ENCODE data around the gene SFMBT2.
"Not testable (repeated sequence)": the region's sequence is repeated elsewhere in the genome, so short reads cannot be mapped to it uniquely, and the experiment has no call there.

The SFMBT2 gene

DNA sequence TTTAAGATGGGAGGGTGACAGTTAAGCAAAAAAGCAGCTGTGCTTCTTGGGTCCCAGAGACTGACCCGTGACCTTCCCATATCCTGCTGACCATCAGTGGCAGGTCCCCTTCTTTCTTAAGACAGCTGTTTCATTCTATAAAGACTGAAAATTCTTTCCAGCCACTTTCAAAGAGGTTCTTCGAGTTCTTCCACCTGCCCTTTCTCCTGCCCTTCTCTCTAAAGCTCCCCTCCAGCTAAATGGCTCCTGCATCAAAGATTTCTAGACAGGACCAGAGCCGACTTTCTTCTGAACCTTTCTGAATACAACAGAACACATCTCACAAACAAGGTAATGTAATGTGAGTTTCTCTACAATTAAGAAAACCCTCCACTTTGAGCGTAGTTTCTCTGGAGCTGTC lies 180.8 kb downstream of the SFMBT2 start:
- ChIA-PET CTCF (no interaction called here), POLR2A (no interaction called here)
- no peak overlapping the region for H3K27ac ChIP-seq (ENCODE audit: insufficient read depth in 1 of 2, low read depth in 1 of 2, low read length in 2 of 2, poor library complexity in 1 of 2, severe bottlenecking in 2 of 2)
- peaks cover 13 to 42% (median 20%) of the 10 kb centered on the region in 4 experiments for H3K36me3 ChIP-seq (ENCODE audit: control insufficient read depth in 4 of 4, insufficient read depth in 4 of 4, low read length in 3 of 4)
- peaks cover 0 to 11% (median 7%) of the 10 kb centered on the region in 5 experiments for H3K9me3 ChIP-seq (ENCODE audit: control extremely low read depth in 1 of 5, control insufficient read depth in 4 of 5, insufficient read depth in 2 of 5, low read depth in 1 of 5, low read length in 4 of 5)
- 100% methylated on average over 2 of the region's 4 CpGs for WGBS (ENCODE audit: insufficient coverage)
- H3K4me3 ChIP-seq (ENCODE audit: control insufficient read depth in 1 of 7, extremely low read depth in 1 of 7, insufficient read depth in 4 of 7, low read depth in 2 of 7, low read length in 6 of 7): no peak overlapping the region
- H3K4me1 ChIP-seq (ENCODE audit: control extremely low read depth in 1 of 4, control insufficient read depth in 4 of 4, insufficient read depth in 4 of 4, low read length in 3 of 4): peaks cover 0 to 4% (median 0%) of the 10 kb centered on the region in 4 experiments
- H3K27me3 ChIP-seq (replicated peaks in 2 of 5; ENCODE audit: control insufficient read depth in 4 of 5, insufficient read depth in 5 of 5, low read length in 4 of 5): no peaks in the 10 kb centered on the region
- DNase-seq: no peak

DNA sequence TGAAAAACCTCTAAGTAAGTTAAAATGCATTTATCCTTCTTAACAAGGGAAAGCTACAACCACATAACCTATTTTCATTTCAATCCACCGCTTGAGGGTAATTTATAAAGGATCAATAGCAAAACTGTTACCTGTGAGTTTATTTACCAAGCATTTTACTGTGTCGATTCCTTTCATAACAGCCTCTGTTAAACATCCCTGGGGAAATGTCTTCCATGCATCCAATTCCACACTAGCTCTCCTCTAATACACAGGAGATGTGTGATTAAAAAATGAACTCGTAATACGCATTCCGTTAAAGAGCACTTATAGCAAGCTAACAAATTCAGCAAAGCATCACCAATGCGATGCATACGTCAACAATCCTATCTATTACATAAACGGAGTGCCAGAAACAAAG lies 185.7 kb downstream of the SFMBT2 start:
- Histone ChIP-seq H3K27me3 (replicated peaks in 2 of 5; ENCODE audit: control insufficient read depth in 4 of 5, insufficient read depth in 5 of 5, low read length in 4 of 5) (no peaks in the 10 kb centered on the region), H3K4me1 (ENCODE audit: control extremely low read depth in 1 of 4, control insufficient read depth in 4 of 4, insufficient read depth in 4 of 4, low read length in 3 of 4) (no peaks in the 10 kb centered on the region), H3K4me3 (ENCODE audit: control insufficient read depth in 1 of 7, extremely low read depth in 1 of 7, insufficient read depth in 4 of 7, low read depth in 2 of 7, low read length in 6 of 7) (no peak overlapping the region), H3K27ac (ENCODE audit: insufficient read depth in 1 of 2, low read depth in 1 of 2, low read length in 2 of 2, poor library complexity in 1 of 2, severe bottlenecking in 2 of 2) (no peak overlapping the region), H3K9me3 (ENCODE audit: control extremely low read depth in 1 of 5, control insufficient read depth in 4 of 5, insufficient read depth in 2 of 5, low read depth in 1 of 5, low read length in 4 of 5) (peaks cover 5 to 34% (median 26%) of the 10 kb centered on the region in 5 experiments), H3K36me3 (ENCODE audit: control insufficient read depth in 4 of 4, insufficient read depth in 4 of 4, low read length in 3 of 4) (peaks cover 16 to 54% (median 29%) of the 10 kb centered on the region in 4 experiments)
- ChIA-PET POLR2A (no interaction called here), CTCF (no interaction called here)
- no peak for DNase-seq
- WGBS (ENCODE audit: insufficient coverage): 90% methylated on average over 6 of the region's 8 CpGs

DNA sequence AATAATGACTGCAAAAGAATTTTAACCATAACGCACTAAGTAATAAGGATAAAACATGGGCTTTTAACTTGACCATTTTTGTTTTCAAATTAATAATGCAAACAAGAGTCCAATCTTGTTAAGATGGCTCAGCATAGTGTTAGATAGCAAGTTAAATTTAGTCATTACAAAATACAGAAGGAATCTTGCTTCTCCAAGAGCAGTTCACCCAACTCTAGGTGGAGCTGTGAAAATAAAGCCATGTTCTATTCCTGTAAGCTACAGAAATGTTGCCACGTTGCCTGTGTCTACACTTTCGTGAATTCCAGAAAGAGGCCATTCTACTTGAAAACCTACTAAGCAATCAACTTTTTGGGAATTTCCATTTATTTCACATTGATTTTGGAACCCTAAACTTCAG lies 191.9 kb downstream of the SFMBT2 start:
- ChIA-PET POLR2A (no interaction called here), CTCF (interaction anchor here (1.0 to 1.8 kb wide), 2 partner anchors 98 to 184 kb away, joined by 3 to 4 read pairs; no protein-coding TSS in a partner anchor)
- Histone ChIP-seq H3K27me3 (replicated peaks in 2 of 5; ENCODE audit: control insufficient read depth in 4 of 5, insufficient read depth in 5 of 5, low read length in 4 of 5) (no peaks in the 10 kb centered on the region), H3K27ac (ENCODE audit: insufficient read depth in 1 of 2, low read depth in 1 of 2, low read length in 2 of 2, poor library complexity in 1 of 2, severe bottlenecking in 2 of 2) (no peak overlapping the region), H3K36me3 (ENCODE audit: control insufficient read depth in 4 of 4, insufficient read depth in 4 of 4, low read length in 3 of 4) (peaks cover 5 to 30% (median 16%) of the 10 kb centered on the region in 4 experiments), H3K9me3 (ENCODE audit: control extremely low read depth in 1 of 5, control insufficient read depth in 4 of 5, insufficient read depth in 2 of 5, low read depth in 1 of 5, low read length in 4 of 5) (peaks cover 3 to 18% (median 13%) of the 10 kb centered on the region in 5 experiments), H3K4me1 (ENCODE audit: control extremely low read depth in 1 of 4, control insufficient read depth in 4 of 4, insufficient read depth in 4 of 4, low read length in 3 of 4) (no peaks in the 10 kb centered on the region), H3K4me3 (ENCODE audit: control insufficient read depth in 1 of 7, extremely low read depth in 1 of 7, insufficient read depth in 4 of 7, low read depth in 2 of 7, low read length in 6 of 7) (no peak overlapping the region)
- WGBS (ENCODE audit: insufficient coverage): 83% methylated on average over 1 of the region's 3 CpGs
- peak in 1 of 3 donors; percentile 3 for DNase-seq

DNA sequence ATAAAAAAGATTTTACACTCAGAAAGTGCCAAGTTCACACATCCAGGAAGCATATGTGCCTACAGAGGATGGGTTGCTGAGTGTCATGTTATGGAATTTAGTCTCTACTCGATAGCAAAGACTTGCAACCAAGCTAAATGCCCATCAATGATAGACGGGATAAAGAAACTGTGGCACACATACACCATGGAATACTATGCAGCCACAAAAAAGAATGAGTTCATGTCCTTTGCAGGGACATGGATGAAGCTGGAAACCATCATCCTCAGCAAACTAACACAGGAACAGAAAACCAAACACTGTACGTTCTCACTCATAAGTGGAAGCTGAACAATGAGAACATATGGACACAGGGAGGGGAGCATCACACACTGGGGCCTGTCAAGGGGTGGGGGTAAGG lies 198.1 kb downstream of the SFMBT2 start:
- DNase-seq; H3K27ac ChIP-seq (ENCODE audit: insufficient read depth in 1 of 2, low read depth in 1 of 2, low read length in 2 of 2, poor library complexity in 1 of 2, severe bottlenecking in 2 of 2); POLR2A ChIA-PET; H3K9me3 ChIP-seq (ENCODE audit: control extremely low read depth in 1 of 5, control insufficient read depth in 4 of 5, insufficient read depth in 2 of 5, low read depth in 1 of 5, low read length in 4 of 5); H3K4me3 ChIP-seq (ENCODE audit: control insufficient read depth in 1 of 7, extremely low read depth in 1 of 7, insufficient read depth in 4 of 7, low read depth in 2 of 7, low read length in 6 of 7); H3K4me1 ChIP-seq (ENCODE audit: control extremely low read depth in 1 of 4, control insufficient read depth in 4 of 4, insufficient read depth in 4 of 4, low read length in 3 of 4); H3K27me3 ChIP-seq (replicated peaks in 2 of 5; ENCODE audit: control insufficient read depth in 4 of 5, insufficient read depth in 5 of 5, low read length in 4 of 5); CTCF ChIA-PET: not testable (repeated sequence)
- H3K36me3 ChIP-seq (ENCODE audit: control insufficient read depth in 4 of 4, insufficient read depth in 4 of 4, low read length in 3 of 4): peaks cover 0 to 29% (median 13%) of the 10 kb centered on the region in 4 experiments
- WGBS (ENCODE audit: insufficient coverage): no CpG with 5 or more reads among the region's 3 CpGs

DNA sequence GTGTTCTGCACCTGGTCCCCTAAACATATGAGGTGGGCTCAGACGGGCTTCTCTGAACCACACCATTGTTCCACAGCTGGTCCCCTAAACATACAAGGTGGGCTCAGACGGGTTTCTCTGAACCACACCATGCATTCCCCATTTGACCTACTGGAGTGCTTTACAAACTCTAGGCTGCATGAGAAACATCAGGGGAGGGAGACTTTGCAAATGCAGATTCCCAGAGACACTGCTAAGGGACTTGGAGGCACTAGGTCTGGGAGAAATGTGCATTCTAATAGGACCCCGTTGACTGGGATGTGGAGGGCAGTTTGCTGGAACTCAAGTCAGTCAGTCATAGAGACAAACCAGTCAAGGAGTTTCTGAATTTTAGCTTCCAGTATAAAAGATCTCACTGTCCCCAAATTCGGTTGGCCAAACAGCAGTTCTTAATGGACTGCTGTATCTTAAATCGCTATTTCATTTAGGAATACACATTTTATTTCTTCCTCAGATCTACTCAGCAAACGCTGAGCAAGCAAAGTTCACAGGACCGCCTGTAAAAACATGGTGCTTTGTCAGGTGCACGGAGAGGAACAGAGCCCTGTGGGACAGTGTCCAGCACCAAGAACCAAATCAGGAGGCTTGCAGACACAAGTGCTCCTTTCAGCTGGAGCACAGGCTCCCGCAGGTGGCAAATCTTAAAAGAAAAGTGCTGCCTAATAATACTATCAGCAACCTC lies 198.8 kb downstream of the SFMBT2 start:
- DNase-seq: no peak
- CTCF ChIA-PET: no interaction called here
- no peaks in the 10 kb centered on the region for H3K4me1 ChIP-seq (ENCODE audit: control extremely low read depth in 1 of 4, control insufficient read depth in 4 of 4, insufficient read depth in 4 of 4, low read length in 3 of 4)
- POLR2A ChIA-PET: no interaction called here
- no peaks in the 10 kb centered on the region for H3K9me3 ChIP-seq (ENCODE audit: control extremely low read depth in 1 of 5, control insufficient read depth in 4 of 5, insufficient read depth in 2 of 5, low read depth in 1 of 5, low read length in 4 of 5)
- H3K27me3 ChIP-seq (replicated peaks in 2 of 5; ENCODE audit: control insufficient read depth in 4 of 5, insufficient read depth in 5 of 5, low read length in 4 of 5): no peaks in the 10 kb centered on the region
- H3K36me3 ChIP-seq (ENCODE audit: control insufficient read depth in 4 of 4, insufficient read depth in 4 of 4, low read length in 3 of 4): peaks cover 0 to 29% (median 12%) of the 10 kb centered on the region in 4 experiments
- H3K27ac ChIP-seq (ENCODE audit: insufficient read depth in 1 of 2, low read depth in 1 of 2, low read length in 2 of 2, poor library complexity in 1 of 2, severe bottlenecking in 2 of 2): no peak overlapping the region
- WGBS (ENCODE audit: insufficient coverage): 95% methylated on average over 7 of the region's 9 CpGs
- no peak overlapping the region for H3K4me3 ChIP-seq (ENCODE audit: control insufficient read depth in 1 of 7, extremely low read depth in 1 of 7, insufficient read depth in 4 of 7, low read depth in 2 of 7, low read length in 6 of 7)

DNA sequence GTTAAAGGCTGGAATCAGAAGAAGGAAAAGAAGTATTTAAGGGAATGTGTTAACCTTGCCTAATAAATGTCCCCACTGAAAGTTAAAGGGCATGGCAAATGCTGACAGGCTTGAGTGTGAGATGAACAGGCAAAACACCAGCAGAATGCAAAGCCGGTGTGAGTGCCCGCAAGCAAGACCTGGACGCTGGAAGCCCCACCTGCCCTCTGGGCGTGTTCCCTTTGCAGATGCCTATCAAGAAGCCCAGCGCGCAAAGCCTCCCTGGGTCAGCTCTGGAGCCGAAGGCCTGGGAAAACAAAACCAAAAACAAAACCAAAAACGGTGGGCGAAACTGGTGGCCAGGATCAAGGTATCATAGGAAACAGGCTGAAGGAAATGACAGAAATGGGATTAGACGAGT lies 200.3 kb downstream of the SFMBT2 start:
- Histone ChIP-seq H3K9me3 (ENCODE audit: control extremely low read depth in 1 of 5, control insufficient read depth in 4 of 5, insufficient read depth in 2 of 5, low read depth in 1 of 5, low read length in 4 of 5) (no peaks in the 10 kb centered on the region), H3K4me1 (ENCODE audit: control extremely low read depth in 1 of 4, control insufficient read depth in 4 of 4, insufficient read depth in 4 of 4, low read length in 3 of 4) (peaks cover 0 to 3% (median 0%) of the 10 kb centered on the region in 4 experiments), H3K36me3 (ENCODE audit: control insufficient read depth in 4 of 4, insufficient read depth in 4 of 4, low read length in 3 of 4) (peaks cover 0 to 27% (median 7%) of the 10 kb centered on the region in 4 experiments), H3K27me3 (replicated peaks in 2 of 5; ENCODE audit: control insufficient read depth in 4 of 5, insufficient read depth in 5 of 5, low read length in 4 of 5) (no peaks in the 10 kb centered on the region), H3K4me3 (ENCODE audit: control insufficient read depth in 1 of 7, extremely low read depth in 1 of 7, insufficient read depth in 4 of 7, low read depth in 2 of 7, low read length in 6 of 7) (no peak overlapping the region), H3K27ac (ENCODE audit: insufficient read depth in 1 of 2, low read depth in 1 of 2, low read length in 2 of 2, poor library complexity in 1 of 2, severe bottlenecking in 2 of 2) (no peak overlapping the region)
- CTCF ChIA-PET: no interaction called here
- POLR2A ChIA-PET: interaction anchor here (0.6 kb wide), 1 partner anchor 15 kb away, joined by 3 read pairs; no protein-coding TSS in a partner anchor
- 100% methylated on average over 3 of the region's 10 CpGs for WGBS (ENCODE audit: insufficient coverage)
- DNase-seq: no peak

DNA sequence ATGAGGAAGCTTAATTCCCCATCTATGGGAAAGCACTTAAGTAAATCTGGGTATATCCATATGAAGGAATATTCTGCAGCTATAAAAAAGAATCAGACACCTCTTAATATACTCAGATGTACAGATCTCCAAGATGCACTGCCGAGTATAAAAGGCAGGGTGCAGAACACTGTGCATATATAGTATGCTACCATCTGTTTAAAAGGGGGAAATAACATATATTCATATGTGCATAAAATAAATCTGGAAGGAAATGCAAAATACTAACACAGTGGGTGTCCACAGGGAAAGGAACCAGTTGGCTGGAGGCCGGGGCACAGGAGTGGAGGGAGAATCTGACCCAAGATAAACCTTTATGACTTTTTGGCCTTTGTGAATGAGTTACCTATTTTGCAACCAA lies 201.4 kb downstream of the SFMBT2 start:
- peaks cover 0 to 3% (median 0%) of the 10 kb centered on the region in 4 experiments for H3K4me1 ChIP-seq (ENCODE audit: control extremely low read depth in 1 of 4, control insufficient read depth in 4 of 4, insufficient read depth in 4 of 4, low read length in 3 of 4)
- H3K27me3 ChIP-seq (replicated peaks in 2 of 5; ENCODE audit: control insufficient read depth in 4 of 5, insufficient read depth in 5 of 5, low read length in 4 of 5): no peaks in the 10 kb centered on the region
- H3K9me3 ChIP-seq (ENCODE audit: control extremely low read depth in 1 of 5, control insufficient read depth in 4 of 5, insufficient read depth in 2 of 5, low read depth in 1 of 5, low read length in 4 of 5): no peaks in the 10 kb centered on the region
- peaks cover 0 to 30% (median 8%) of the 10 kb centered on the region in 4 experiments for H3K36me3 ChIP-seq (ENCODE audit: control insufficient read depth in 4 of 4, insufficient read depth in 4 of 4, low read length in 3 of 4)
- no peak overlapping the region for H3K27ac ChIP-seq (ENCODE audit: insufficient read depth in 1 of 2, low read depth in 1 of 2, low read length in 2 of 2, poor library complexity in 1 of 2, severe bottlenecking in 2 of 2)
- no peak overlapping the region for H3K4me3 ChIP-seq (ENCODE audit: control insufficient read depth in 1 of 7, extremely low read depth in 1 of 7, insufficient read depth in 4 of 7, low read depth in 2 of 7, low read length in 6 of 7)
- no CpG with 5 or more reads among the region's 2 CpGs for WGBS (ENCODE audit: insufficient coverage)
- CTCF ChIA-PET: no interaction called here
- no peak for DNase-seq
- POLR2A ChIA-PET: no interaction called here

All from common myeloid progenitor, CD34-positive (primary cell).